Measurements from ENCODE around the gene SERP2.

Gene SERP2

GRCh38 chr13:44389060-44389666, 15.5 kb downstream of the SERP2 start:
- H3K4me3 ChIP-seq (ENCODE audit: insufficient read depth, low read length, poor library complexity, severe bottlenecking), result no peak overlapping the region

GRCh38 chr13:44389876-44390275, 16.3 kb downstream of the SERP2 start:
- no peaks in the 10 kb centered on the region for H3K9me2 ChIP-seq (replicated peaks; ENCODE audit: insufficient read depth, low read length)
- H3K9ac ChIP-seq (ENCODE audit: low read length), result no peak overlapping the region
- H3K4me3 ChIP-seq (ENCODE audit: insufficient read depth, low read length, poor library complexity, severe bottlenecking), result no peak overlapping the region
- no peaks in the 10 kb centered on the region for H3K9me3 ChIP-seq (ENCODE audit: insufficient read depth, low read length)
- no peaks in the 10 kb centered on the region for H3K36me3 ChIP-seq (ENCODE audit: low read length)
- H2AFZ ChIP-seq (ENCODE audit: low read depth, low read length, severe bottlenecking), result no peak overlapping the region
- H4K20me1 ChIP-seq (ENCODE audit: low read depth, low read length), result no peaks in the 10 kb centered on the region
- no peaks in the 10 kb centered on the region for H3F3A ChIP-seq (ENCODE audit: insufficient read depth)
- no peak overlapping the region for H3K4me2 ChIP-seq (ENCODE audit: low read depth, low read length, poor library complexity, severe bottlenecking)
- H3K79me2 ChIP-seq (ENCODE audit: insufficient read depth, low read length), result no peaks in the 10 kb centered on the region
- H3K27ac ChIP-seq (ENCODE audit: low read depth, low read length), result no peak overlapping the region
- TF ChIP-seq CTCF (IDR thresholded peaks at IDR 0.05; ENCODE audit: insufficient read depth, low read length, poor library complexity, severe bottlenecking), result no peak
- TF ChIP-seq EZH2phosphoT487 (conservative IDR thresholded peaks at IDR 0.05; ENCODE audit: low read length), result no peak
- H3K27me3 ChIP-seq (ENCODE audit: low read length), result no peaks in the 10 kb centered on the region

More at GRCh38 chr13:44389060-44389666, 15.5 kb downstream of the SERP2 start:
- H3K4me2 ChIP-seq (ENCODE audit: low read depth, low read length, poor library complexity, severe bottlenecking), result no peak overlapping the region
- H3K27ac ChIP-seq (ENCODE audit: low read depth, low read length), result no peak overlapping the region
- H3K79me2 ChIP-seq (ENCODE audit: insufficient read depth, low read length), result no peaks in the 10 kb centered on the region
- no peak overlapping the region for H2AFZ ChIP-seq (ENCODE audit: low read depth, low read length, severe bottlenecking)
- H3K27me3 ChIP-seq (ENCODE audit: low read length), result no peaks in the 10 kb centered on the region
- TF ChIP-seq CTCF (IDR thresholded peaks at IDR 0.05; ENCODE audit: insufficient read depth, low read length, poor library complexity, severe bottlenecking) (no peak), EZH2phosphoT487 (conservative IDR thresholded peaks at IDR 0.05; ENCODE audit: low read length) (no peak)
- H3K9me3 ChIP-seq (ENCODE audit: insufficient read depth, low read length), result no peaks in the 10 kb centered on the region
- H3K9me2 ChIP-seq (replicated peaks; ENCODE audit: insufficient read depth, low read length), result no peaks in the 10 kb centered on the region
- H4K20me1 ChIP-seq (ENCODE audit: low read depth, low read length), result no peaks in the 10 kb centered on the region
- H3K9ac ChIP-seq (ENCODE audit: low read length), result no peak overlapping the region
- H3F3A ChIP-seq (ENCODE audit: insufficient read depth), result no peaks in the 10 kb centered on the region
- no peaks in the 10 kb centered on the region for H3K36me3 ChIP-seq (ENCODE audit: low read length)

GRCh38 chr13:44393391-44393790, 19.8 kb downstream of the SERP2 start:
- Histone ChIP-seq H3K9me2 (replicated peaks; ENCODE audit: insufficient read depth, low read length) (no peaks in the 10 kb centered on the region), H3K36me3 (ENCODE audit: low read length) (no peaks in the 10 kb centered on the region), H2AFZ (ENCODE audit: low read depth, low read length, severe bottlenecking) (no peak overlapping the region), H3K4me2 (ENCODE audit: low read depth, low read length, poor library complexity, severe bottlenecking) (no peak overlapping the region), H3K4me3 (ENCODE audit: insufficient read depth, low read length, poor library complexity, severe bottlenecking) (no peak overlapping the region), H3K27ac (ENCODE audit: low read depth, low read length) (no peak overlapping the region), H3K9ac (ENCODE audit: low read length) (no peak overlapping the region), H4K20me1 (ENCODE audit: low read depth, low read length) (no peaks in the 10 kb centered on the region), H3K27me3 (ENCODE audit: low read length) (no peaks in the 10 kb centered on the region), H3F3A (ENCODE audit: insufficient read depth) (no peaks in the 10 kb centered on the region), H3K9me3 (ENCODE audit: insufficient read depth, low read length) (no peaks in the 10 kb centered on the region), H3K79me2 (ENCODE audit: insufficient read depth, low read length) (no peaks in the 10 kb centered on the region)
- TF ChIP-seq EZH2phosphoT487 (conservative IDR thresholded peaks at IDR 0.05; ENCODE audit: low read length), result no peak

- no peaks in the 10 kb centered on the region for H3K36me3 ChIP-seq (ENCODE audit: low read length)
- no peaks in the 10 kb centered on the region for H3K9me2 ChIP-seq (replicated peaks; ENCODE audit: insufficient read depth, low read length)
- H4K20me1 ChIP-seq (ENCODE audit: low read depth, low read length), result no peaks in the 10 kb centered on the region
- no peak overlapping the region for H2AFZ ChIP-seq (ENCODE audit: low read depth, low read length, severe bottlenecking)
- H3K4me3 ChIP-seq (ENCODE audit: insufficient read depth, low read length, poor library complexity, severe bottlenecking), result no peak overlapping the region
- H3K9me3 ChIP-seq (ENCODE audit: insufficient read depth, low read length), result no peaks in the 10 kb centered on the region
- H3K27me3 ChIP-seq (ENCODE audit: low read length), result no peaks in the 10 kb centered on the region
- H3K9ac ChIP-seq (ENCODE audit: low read length), result no peak overlapping the region
- no peaks in the 10 kb centered on the region for H3K79me2 ChIP-seq (ENCODE audit: insufficient read depth, low read length)
- no peaks in the 10 kb centered on the region for H3F3A ChIP-seq (ENCODE audit: insufficient read depth)
- TF ChIP-seq CTCF (IDR thresholded peaks at IDR 0.05; ENCODE audit: insufficient read depth, low read length, poor library complexity, severe bottlenecking) (no peak), EZH2phosphoT487 (conservative IDR thresholded peaks at IDR 0.05; ENCODE audit: low read length) (no peak)
- H3K4me2 ChIP-seq (ENCODE audit: low read depth, low read length, poor library complexity, severe bottlenecking), result no peak overlapping the region
- no peak overlapping the region for H3K27ac ChIP-seq (ENCODE audit: low read depth, low read length)
These were observed 21.0 kb downstream of the SERP2 start for GRCh38 chr13:44394658-44395057.
